ENCODE measurements around the gene DDX1. TPM values are rescaled to one million over a fixed set of nuclear protein-coding genes. Genes with fewer than 3 reads are reported as not detected.

The DDX1 gene
- total RNA-seq, 1 donor from 2014 or later, result 90.9 TPM

DNA sequence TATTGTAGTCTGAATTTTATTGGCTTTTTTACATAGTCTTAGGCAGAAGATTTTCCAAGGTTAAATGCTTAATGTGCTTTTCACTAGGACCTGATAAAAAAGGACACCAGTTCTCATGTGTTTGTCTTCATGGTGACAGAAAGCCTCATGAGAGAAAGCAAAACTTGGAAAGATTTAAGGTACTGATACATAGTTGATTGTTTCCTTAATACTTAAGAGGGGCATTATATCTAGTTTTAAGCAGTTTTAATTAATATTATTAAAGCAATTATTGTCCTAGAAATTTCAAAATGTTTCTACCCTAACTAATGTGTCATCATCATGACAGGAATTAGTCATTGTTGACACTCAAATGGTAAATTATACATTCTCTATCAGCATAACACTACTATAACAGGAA, 35.3 kb downstream of the DDX1 start:
- DNase-seq (ENCODE audit: low spot score), result no peak

GRCh38 chr2:15627817-15628684, 36.4 kb downstream of the DDX1 start:
- no peak for DNase-seq (ENCODE audit: low spot score)

DNA sequence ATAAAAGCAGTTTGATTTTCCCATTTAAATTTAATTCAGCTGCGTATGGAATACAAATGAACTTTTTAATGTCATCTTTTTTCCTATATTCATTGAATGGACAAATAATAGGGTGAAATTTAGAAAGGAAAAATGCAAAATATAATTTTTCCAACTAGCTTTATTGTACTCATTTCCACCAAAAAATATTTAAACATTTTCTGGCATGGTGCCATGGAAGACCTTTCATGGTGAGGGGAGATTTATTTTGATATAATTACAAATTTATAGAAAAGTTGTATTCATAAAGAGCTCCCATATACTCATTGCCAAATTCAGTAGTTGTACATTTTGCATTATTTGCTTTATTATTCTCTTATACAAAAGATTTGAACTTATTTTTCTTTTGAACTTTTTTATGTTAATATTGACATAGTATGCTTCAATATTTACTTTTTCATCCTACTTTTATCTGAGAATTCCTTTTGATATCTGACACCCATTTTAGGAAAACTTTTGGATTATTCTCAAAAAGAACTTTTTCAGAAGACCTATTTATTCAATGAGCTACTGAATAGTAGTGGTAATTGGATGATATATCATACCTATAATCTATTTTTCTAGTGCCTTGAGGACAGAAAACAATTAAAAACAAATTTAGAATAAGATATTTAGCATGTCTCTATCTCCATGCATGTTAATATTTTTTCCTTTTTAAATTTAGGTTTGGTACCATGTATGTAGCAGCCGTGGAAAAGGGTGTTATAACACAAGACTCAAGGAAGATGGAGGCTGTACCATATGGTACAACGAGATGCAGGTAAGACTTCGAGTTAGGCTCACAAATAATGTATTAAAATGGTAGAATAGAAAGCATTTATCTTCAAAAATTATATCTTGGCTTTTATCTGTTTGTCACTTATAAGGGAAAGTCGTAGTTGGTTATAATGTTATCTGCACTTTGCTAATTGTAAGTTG, 37.5 kb downstream of the DDX1 start:
- no peak for DNase-seq (ENCODE audit: low spot score)

DNA sequence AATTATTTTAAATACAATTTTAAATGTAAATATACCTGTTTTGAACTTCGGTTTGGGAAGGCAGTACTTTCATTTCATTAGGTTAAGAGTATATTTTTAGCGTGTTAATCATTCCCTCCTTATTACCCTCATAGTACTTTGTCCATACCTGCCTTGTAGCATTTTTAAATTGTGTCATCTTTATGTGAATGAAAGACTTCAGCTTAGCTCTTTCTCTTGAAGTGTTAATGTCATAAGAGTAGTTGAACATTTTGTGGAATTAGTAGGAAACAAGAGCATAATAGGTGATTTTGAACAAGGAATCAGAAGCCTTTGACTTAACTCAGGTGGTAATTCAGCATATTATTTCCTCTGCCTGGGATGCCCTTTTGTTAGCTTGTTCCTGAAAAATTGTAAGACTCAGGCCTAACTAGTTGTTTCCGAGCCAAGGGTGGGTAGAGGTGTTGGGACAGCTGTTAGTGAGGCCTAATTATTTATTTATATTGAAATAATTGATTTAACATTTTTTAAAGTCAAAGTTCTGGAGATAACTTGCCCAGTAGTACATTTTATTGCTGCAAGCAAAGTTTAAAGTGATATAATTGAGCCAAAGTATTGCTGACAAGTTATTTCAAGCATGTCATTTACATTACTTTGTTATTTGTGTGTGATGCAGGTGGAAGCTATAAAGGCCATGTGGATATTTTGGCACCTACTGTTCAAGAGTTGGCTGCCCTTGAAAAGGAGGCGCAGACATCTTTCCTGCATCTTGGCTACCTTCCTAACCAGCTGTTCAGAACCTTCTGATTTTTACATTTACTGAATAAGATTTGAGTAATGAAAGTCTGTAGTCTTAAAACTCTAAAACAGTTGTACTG, 38.7 kb downstream of the DDX1 start:
- DNase-seq (ENCODE audit: low spot score), result no peak

DNA sequence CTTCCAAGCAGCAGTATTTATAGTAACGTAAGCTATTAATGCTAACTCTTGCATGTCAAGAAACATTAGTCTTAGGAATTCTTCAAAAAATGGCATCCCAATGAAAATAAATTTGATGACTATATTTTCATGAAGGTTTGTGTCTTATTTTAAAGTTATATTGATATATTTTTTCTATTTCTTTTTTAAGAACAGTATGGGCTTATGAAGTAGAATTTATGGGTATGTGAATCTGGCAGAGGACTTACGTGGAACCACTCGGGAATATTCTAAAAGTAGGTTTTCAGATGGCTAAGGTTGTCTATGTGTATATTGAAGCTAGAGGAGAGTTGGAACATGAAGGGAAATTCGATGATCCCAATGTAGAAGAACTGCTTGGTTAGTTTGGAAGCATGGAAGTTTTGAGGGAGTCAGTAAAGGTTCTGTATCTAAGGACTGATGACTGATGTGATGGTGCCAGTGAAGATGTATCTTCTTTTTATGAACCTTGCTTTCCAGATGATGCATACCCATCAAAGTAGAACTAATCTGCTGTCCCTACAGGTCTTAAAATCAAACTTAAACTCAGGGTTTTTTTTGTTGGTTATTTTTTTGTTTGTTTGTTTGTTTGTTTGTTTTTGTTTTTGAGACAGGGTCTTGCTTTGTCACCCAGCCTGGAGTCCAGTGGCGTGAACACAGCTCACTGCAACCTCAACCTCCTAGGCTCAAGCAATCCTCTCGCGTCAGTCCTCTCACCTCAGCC, 39.5 kb downstream of the DDX1 start:
- no peak for DNase-seq (ENCODE audit: low spot score)

GRCh38 chr2:15631883-15632282, 40.2 kb downstream of the DDX1 start:
- no peak for DNase-seq (ENCODE audit: low spot score)

GRCh38 chr2:15633043-15633970, 41.6 kb downstream of the DDX1 start:
- DNase-seq (ENCODE audit: low spot score), result no peak

GRCh38 chr2:15633971-15634346, 42.3 kb downstream of the DDX1 start:
- no peak for DNase-seq (ENCODE audit: low spot score)

- no peak for DNase-seq (ENCODE audit: low spot score)
These were observed 43.3 kb downstream of the DDX1 start for GRCh38 chr2:15634846-15635490.

DNA sequence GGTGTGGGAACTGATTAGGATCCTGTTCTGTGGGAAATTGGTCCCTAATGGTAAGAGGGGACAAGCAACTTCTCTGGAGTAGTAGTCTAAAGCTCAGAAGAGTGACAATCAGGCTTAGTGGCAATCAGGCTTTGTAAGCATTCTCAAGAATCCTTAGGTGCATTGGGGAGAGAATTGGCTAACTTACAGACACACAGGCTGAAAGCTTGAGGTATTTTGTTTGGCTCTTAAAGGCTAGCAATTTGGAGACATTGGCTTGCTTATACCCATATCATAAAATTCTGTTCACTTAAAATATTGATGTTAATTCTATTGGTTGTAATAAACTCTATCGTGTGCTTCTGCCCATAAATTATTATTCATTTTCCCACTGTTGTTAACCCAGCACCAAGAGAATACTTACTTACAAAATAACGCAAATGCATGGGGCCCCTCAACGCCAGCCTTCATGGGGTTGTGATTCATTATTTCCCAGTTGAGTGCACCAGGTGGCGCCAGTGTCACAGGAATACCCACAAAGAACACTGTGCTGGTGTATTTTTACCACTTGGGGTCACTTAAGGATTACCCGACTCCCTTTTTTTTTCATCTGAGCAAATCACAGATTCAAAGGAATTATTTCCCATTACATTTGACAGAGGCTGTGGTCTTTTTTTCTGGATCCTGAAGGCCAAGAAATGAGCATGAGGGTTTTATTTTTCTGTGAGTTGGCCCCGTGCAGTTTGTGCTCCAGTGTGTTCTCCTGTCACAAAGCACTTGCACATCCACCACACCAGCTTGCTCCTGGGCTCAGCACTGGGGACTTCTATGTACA, 45.5 kb downstream of the DDX1 start:
- no peak for DNase-seq (ENCODE audit: low spot score)

- DNase-seq (ENCODE audit: low spot score), result no peak
These were observed 47.1 kb downstream of the DDX1 start for GRCh38 chr2:15638720-15639119.

GRCh38 chr2:15639323-15640251, 47.9 kb downstream of the DDX1 start:
- no peak for DNase-seq (ENCODE audit: low spot score)

GRCh38 chr2:15640261-15640711, 48.6 kb downstream of the DDX1 start:
- no peak for DNase-seq (ENCODE audit: low spot score)

DNA sequence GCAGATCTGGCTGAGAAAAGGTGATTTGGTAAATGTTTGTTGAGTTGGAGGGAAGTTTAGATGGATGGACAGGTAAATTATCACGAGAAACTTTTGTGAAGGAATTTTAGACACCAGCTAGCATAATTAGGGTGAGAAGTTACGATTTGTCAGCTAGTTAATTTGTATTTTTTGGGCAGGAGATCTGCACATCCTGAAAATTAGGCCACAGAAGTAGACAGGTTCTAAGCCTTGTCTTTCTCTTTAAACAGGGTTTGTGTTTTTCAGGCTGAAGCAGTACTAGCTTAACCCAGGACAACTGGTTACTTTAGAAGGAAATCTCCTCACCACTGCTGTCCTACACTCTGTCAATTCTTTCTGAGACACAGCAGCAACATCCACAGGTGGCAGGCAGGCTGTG, 49.1 kb downstream of the DDX1 start:
- no peak for DNase-seq (ENCODE audit: low spot score)

DNA sequence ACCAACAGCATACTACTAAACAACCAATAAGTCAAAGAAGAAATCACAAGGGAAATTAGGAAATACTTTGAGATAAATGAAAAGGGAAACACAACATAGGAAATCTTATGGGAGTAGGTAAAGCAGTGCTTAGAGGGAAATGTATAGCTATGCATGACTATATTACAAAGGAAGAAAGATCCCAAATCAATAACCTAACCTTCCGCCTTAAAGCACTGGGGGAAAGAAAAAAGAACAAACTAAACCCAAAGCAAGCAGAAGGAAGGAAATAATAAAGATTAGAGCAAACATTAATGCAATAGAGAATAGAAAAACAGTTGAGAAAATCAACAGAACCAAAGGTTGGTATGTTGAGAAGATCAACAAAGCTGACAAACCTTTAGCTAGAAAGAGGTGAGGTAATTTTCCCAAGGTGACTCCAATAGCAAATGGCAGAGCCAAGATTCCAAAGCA, 49.9 kb downstream of the DDX1 start:
- DNase-seq (ENCODE audit: low spot score), result no peak

DNA sequence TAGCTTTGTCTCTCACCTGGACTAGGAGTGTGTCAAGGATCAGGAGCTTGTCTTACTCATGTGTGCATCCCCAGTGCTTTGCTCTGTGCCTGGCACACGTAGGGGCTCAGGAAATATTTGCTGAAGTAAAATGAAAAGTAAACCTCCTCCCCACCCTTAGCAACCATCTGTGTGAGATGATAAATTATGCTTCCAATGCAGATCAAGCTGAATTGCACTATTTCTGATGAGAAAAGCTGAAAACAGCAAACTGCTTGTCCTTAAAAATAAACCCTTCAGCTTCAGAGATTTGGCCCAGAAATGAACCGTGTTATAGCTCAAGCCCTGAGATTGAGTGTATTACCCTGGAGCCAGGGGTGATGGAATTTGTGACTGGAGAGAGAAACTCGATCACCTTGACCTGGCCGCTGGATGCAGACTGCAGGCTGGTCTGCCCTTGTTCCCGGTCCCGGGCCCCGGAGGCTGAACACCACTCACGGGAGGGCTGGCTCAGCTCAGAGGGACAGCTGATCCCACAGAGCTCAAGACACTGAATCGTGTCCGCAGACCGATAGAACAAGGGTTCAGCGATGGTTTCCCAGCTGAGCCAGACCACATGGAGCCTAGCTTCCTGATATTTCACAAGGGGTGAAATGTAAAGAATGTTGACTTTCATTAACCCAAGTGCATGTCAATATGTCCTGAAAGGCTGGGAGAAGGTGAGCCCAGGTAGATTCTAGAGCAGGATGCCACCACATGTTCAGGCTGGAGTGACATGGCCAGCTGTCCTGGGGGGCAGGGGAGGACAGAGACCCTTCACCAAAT, 50.5 kb downstream of the DDX1 start:
- no peak for DNase-seq (ENCODE audit: low spot score)

All from mesenteric fat pad (tissue), 1 donor.